HUES48 (cell line): ENCODE results near the gene PELI2.

Experiments
- H3K27ac ChIP-seq: one replicate; pipeline ENCODE4 v1.7.0; 2013; ENCODE audit warnings: low read depth, low read length, inconsistent platforms
- H3K27me3 ChIP-seq: 2 replicates; pipeline ENCODE4 v1.6.1; 2013; ENCODE audit warnings: mild to moderate bottlenecking, low read length; ENCODE audit not compliant: control insufficient read depth, insufficient read depth
- H3K36me3 ChIP-seq: 2 replicates; pipeline ENCODE4 v1.6.1; 2013; ENCODE audit warnings: low read length; ENCODE audit not compliant: control insufficient read depth, insufficient read depth
- H3K4me1 ChIP-seq: 2 replicates; pipeline ENCODE4 v1.6.1; 2013; ENCODE audit warnings: mild to moderate bottlenecking, low read length; ENCODE audit not compliant: control insufficient read depth, insufficient read depth
- H3K4me3 ChIP-seq: 2 replicates; pipeline ENCODE4 v1.5.1; 2013; ENCODE audit warnings: mild to moderate bottlenecking, low read depth, low read length
- H3K9ac ChIP-seq: 2 replicates; pipeline ENCODE4 v1.6.1; 2013; ENCODE audit warnings: mild to moderate bottlenecking, low read depth, low read length, moderate library complexity
- H3K9me3 ChIP-seq: 2 replicates; pipeline ENCODE4 v1.6.1; 2013; ENCODE audit warnings: low read length; ENCODE audit not compliant: control insufficient read depth, insufficient read depth

PELI2 gene

DNA sequence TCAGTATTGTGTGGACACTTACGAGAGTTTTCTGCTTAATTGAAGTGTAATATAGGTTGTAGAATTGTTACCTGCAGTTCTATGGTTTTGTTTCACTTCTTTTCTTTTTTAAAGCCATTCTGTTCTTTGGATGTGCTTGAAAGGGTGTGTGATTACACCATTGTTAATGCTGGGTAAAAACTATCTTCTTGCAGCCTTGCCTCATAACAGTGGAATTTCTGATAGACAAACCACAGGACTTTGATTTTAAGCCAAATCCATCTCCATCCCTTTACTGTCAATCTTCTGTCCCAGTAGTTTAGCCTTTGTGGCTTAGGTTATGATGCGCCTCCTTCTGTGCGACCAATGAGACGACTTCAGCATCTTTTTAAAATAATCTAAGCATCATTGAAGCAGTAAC is 182.3 kb downstream of the PELI2 start:
- no peak overlapping the region for H3K9ac ChIP-seq
- H3K4me1 ChIP-seq, result 0 out of 2 replicates have a peak, but pooled peaks cover 3% of the 10 kb centered on the region
- H3K4me3 ChIP-seq, result no peak overlapping the region
- no peaks in the 10 kb centered on the region for H3K27me3 ChIP-seq
- H3K27ac ChIP-seq, result no peak overlapping the region
- 0 out of 2 replicates have a peak, but pooled peaks cover 4% of the 10 kb centered on the region for H3K36me3 ChIP-seq
- H3K9me3 ChIP-seq, result no peaks in the 10 kb centered on the region

DNA sequence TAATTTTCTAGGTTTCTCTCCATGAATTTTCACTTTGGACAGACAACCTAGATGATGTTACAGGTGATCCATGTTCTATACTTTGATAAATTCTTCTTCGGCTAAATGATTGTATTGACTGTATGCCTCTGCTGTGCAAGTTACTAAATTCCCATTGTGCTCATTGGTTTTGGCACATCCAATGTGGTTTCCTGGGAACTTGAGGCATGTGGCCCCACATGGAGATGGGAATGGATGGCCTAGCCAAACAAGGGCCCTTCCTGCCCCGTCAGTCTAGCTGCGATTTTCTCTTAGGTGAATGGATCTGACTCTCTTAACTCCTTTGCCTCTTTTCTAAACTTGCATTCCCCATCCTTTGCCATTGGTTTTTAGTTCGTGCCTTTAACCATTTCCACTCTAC is 186.2 kb downstream of the PELI2 start:
- H3K36me3 ChIP-seq, result no peaks in the 10 kb centered on the region

DNA sequence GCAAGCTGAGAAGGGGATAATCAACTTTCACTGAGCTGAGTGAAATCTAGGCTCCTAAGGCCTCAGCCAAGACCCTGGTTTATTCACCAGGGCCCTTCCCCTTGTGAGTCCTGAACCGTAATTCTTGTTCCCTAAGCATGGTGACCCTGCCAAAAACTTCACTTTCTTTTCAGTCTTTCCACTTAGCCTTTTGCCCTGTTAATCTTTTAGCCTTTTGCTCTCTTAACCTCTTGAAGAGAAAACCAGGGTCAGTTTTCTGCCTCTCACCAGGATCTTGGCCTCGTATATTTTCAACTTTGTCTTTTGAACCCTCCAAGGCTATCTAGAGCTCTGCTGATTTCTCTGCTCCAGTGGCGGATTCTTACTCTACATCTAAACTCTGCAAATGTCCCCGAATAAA is 191.0 kb downstream of the PELI2 start:
- Histone ChIP-seq H3K27ac (no peak overlapping the region), H3K36me3 (no peaks in the 10 kb centered on the region), H3K9me3 (no peaks in the 10 kb centered on the region), H3K4me3 (no peak overlapping the region), H3K9ac (no peak overlapping the region), H3K27me3 (no peaks in the 10 kb centered on the region), H3K4me1 (0 out of 2 replicates have a peak, but pooled peaks cover under 1% of the 10 kb centered on the region)

More for the DNA sequence above, 186.2 kb downstream of the PELI2 start:
- no peak overlapping the region for H3K4me3 ChIP-seq
- H3K9ac ChIP-seq, result no peak overlapping the region
- H3K4me1 ChIP-seq, result 0 out of 2 replicates have a peak, but pooled peaks cover 3% of the 10 kb centered on the region
- no peak overlapping the region for H3K27ac ChIP-seq
- H3K9me3 ChIP-seq, result no peaks in the 10 kb centered on the region
- H3K27me3 ChIP-seq, result no peaks in the 10 kb centered on the region

DNA sequence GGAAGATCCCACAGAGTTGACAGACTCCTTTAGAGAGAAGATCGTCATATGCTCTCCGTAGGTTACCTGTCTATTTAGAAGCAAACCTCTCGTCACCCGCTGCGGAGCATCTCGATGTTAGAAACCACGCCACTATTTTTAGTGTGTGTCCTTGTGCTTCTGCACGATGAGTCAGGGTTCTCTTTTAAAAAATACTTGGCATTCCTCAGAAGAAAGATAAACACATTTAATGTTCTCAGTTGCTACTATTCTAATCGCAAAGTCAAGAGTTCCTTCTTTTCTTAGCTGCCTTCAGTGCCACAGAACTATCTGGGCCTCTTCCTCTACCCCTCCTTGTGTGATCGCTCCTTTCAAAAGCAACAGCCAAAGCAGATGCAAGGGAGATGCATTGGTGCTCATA is 192.4 kb downstream of the PELI2 start:
- no peaks in the 10 kb centered on the region for H3K4me1 ChIP-seq
- no peak overlapping the region for H3K9ac ChIP-seq
- H3K4me3 ChIP-seq, result no peak overlapping the region
- no peak overlapping the region for H3K27ac ChIP-seq
- H3K9me3 ChIP-seq, result no peaks in the 10 kb centered on the region
- no peaks in the 10 kb centered on the region for H3K27me3 ChIP-seq
- H3K36me3 ChIP-seq, result no peaks in the 10 kb centered on the region

DNA sequence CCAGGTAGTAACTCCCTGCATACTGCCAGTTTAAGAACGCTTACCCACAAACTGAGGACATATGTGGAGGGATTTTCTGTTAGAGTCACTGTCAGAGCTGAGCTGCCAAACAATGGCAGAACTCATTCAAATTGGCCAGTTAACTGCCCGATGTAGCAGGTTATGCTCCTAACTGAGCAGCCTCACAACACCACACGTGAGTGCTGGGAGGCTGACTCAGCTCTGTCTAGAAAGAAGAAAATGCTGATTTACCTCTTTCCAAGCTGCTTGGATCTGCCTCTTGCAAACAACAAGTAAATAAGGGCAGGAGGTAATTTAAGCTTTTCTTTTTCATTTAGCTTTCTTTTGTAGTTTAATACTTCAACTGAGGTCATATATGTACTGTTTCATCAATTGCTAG is 195.6 kb downstream of the PELI2 start:
- H3K27me3 ChIP-seq, result no peaks in the 10 kb centered on the region
- no peak overlapping the region for H3K4me3 ChIP-seq
- H3K27ac ChIP-seq, result no peak overlapping the region
- H3K9ac ChIP-seq, result no peak overlapping the region
- no peaks in the 10 kb centered on the region for H3K4me1 ChIP-seq
- H3K9me3 ChIP-seq, result no peaks in the 10 kb centered on the region
- H3K36me3 ChIP-seq, result no peaks in the 10 kb centered on the region

DNA sequence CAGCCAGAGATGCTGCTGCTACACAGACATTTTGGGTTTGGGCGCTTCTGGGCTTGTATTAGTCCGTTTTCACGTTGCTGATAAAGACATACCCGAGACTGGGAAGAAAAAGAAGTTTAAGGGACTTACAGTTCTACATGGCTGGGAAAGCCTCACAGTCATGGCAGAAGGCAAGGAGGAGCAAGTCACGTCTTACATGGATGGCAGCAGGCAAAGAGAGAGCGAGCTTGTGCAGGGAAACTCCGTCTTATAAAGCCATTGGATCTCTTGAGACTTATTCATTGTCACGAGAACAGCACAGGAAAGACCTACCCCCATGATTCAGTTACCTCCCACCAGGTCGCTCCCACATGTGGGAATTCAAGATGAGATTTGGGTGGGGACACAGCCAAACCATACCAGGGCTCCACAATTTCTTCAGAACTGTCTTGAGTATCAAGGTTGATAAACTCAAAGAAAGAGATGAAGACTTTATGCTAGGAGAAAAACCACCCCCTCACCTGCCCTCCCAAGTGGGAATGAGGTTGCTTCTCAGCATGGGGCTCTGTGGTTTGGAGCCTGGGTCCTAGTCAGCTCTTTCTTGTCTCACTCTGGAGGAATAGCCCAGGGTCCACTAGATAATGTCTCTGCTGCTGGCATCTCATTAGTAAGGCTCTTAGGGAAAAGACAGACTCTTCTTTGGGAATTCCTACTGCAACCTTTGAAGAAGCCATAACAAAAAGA is 200.3 kb downstream of the PELI2 start:
- Histone ChIP-seq H3K9ac (no peak overlapping the region), H3K27ac (no peak overlapping the region), H3K9me3 (0 out of 2 replicates have a peak, but pooled peaks cover 2% of the 10 kb centered on the region), H3K36me3 (no peaks in the 10 kb centered on the region), H3K4me3 (no peak overlapping the region), H3K4me1 (no peaks in the 10 kb centered on the region), H3K27me3 (no peaks in the 10 kb centered on the region)

DNA sequence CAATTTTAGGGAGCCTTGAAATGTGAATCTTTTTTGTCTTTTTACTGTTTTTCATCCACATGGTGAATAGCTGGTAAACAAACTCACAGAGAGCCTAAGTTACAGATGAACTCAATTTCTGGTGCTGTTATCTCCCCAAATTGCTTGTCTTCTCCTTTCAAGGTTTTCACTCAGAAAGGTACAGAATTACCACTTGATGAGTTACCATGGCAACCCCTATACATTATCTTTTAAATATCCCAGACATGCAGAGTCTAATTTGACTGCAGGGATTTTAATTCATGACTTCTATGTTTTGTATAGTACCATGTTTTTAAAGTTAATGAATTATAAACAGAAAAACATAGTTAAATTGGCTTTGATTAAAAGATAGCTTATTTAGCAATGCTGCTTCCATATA is 203.7 kb downstream of the PELI2 start:
- Histone ChIP-seq H3K27me3 (no peaks in the 10 kb centered on the region), H3K4me3 (no peak overlapping the region), H3K9me3 (0 out of 2 replicates have a peak, but pooled peaks cover 2% of the 10 kb centered on the region), H3K27ac (no peak overlapping the region), H3K4me1 (no peaks in the 10 kb centered on the region), H3K36me3 (no peaks in the 10 kb centered on the region), H3K9ac (no peak overlapping the region)

DNA sequence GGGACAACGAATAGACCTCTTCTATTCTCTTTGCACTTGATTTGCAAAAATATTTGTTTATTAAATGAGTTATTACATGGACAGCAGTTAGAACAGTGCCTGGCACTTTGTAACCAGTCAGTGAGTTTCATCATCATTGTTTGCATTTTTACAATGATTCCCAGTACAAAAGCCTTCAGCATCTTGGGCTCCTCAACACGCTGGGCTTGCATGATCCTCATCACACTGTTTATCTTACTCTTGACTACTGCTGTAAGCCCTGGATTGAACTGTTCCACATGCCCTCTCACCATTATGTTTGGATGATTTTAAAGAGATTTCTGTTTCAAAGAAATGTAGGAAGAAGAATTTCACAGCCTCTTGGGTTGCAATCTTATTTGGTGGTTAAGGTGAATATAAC is 204.3 kb downstream of the PELI2 start:
- Histone ChIP-seq H3K36me3 (no peaks in the 10 kb centered on the region), H3K4me1 (no peaks in the 10 kb centered on the region), H3K9ac (no peak overlapping the region), H3K27me3 (no peaks in the 10 kb centered on the region), H3K4me3 (no peak overlapping the region), H3K27ac (no peak overlapping the region), H3K9me3 (0 out of 2 replicates have a peak, but pooled peaks cover 2% of the 10 kb centered on the region)

DNA sequence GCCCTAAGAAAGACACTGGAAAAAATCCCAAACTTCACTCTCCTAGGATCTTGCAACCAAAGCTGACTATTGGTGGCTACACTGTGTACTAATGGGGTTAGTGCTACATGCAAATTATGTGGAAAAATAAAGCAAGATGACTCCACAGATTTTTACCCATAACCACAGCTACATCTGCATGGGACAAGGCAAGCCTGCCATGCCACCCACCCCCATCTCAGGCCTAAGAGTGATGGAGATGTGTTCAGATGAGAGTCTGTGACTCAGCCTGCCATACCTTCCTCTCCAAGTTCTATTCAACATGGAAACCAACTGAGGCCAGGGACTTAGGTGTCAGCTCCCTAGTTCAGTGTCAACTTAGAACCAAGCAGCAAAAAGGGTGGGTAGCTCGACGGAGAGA is 206.2 kb downstream of the PELI2 start:
- H3K27ac ChIP-seq, result no peak overlapping the region
- H3K4me3 ChIP-seq, result no peak overlapping the region
- no peak overlapping the region for H3K9ac ChIP-seq

DNA sequence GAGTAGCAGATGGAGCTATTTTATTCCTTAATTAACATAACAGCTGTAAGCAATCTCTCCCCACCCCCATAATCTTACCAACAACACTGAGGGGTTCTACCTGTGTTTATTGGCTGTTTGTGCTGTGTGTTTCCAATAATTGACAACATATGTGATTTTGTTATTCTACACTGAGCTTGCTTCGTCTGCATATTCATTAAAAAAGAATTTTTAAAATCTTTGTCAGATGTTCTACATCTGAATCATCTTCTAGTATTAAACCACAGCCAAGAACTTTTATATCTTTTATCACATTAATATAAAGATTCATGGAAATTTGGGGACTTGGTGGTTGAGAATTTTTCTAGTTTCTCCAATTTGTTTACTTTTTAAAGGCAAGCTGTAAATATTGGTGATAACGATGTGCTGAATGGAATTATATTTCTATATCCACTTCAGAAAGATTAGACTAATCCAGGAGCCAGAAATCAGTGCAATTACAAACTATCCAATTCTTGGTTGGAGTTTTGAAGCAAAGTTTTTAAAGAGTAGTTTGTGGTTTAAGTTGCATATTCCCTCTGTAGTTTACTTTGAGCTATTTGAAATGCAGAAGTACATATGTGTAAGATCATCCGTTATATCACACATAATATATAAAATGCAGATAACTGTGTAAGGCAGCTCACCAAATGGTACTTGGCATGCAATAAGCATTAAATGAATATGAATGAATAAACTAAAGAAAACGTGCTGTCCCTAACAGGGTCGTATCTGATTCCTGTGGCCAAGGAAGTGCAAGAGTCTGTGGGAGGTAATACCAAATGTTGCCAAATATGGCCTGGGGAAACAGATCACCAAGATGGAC is 206.9 kb downstream of the PELI2 start:
- Histone ChIP-seq H3K4me3 (no peak overlapping the region), H3K36me3 (no peaks in the 10 kb centered on the region), H3K27ac (no peak overlapping the region), H3K27me3 (no peaks in the 10 kb centered on the region), H3K9me3 (no peaks in the 10 kb centered on the region), H3K9ac (no peak overlapping the region), H3K4me1 (no peaks in the 10 kb centered on the region)

More for the DNA sequence above, 206.2 kb downstream of the PELI2 start:
- H3K27me3 ChIP-seq, result no peaks in the 10 kb centered on the region
- no peaks in the 10 kb centered on the region for H3K36me3 ChIP-seq
- H3K4me1 ChIP-seq, result no peaks in the 10 kb centered on the region
- H3K9me3 ChIP-seq, result 0 out of 2 replicates have a peak, but pooled peaks cover under 1% of the 10 kb centered on the region

DNA sequence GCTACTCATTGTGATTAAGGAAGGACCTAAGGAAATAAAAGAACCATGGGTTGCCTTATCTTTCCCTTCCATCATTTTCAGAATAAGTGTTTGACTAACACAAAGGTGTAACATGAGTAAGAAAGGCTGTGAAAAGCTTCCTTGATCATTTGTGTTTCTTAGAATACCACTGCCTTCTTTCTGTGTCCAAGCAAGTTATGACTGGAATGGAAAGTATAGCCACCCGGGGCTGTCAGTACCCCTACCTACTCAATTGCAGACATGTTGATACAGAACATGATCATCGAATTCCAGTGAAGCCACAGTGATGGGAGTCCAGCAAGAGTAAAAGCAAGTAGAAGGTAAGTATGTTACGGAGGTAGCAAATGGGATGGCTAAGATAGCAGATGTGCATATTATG is 209.8 kb downstream of the PELI2 start:
- no peaks in the 10 kb centered on the region for H3K36me3 ChIP-seq
- H3K9ac ChIP-seq, result no peak overlapping the region
- H3K27ac ChIP-seq, result no peak overlapping the region
- H3K9me3 ChIP-seq, result no peaks in the 10 kb centered on the region
- H3K4me1 ChIP-seq, result no peaks in the 10 kb centered on the region
- no peak overlapping the region for H3K4me3 ChIP-seq
- no peaks in the 10 kb centered on the region for H3K27me3 ChIP-seq
